Stomach (tissue), 9 donors: ENCODE measurements around the gene A4GALT. TPM values are rescaled to one million over a fixed set of nuclear protein-coding genes. Genes with fewer than 3 reads are reported as not detected.

ENCODE experiments used
- DNase-seq, 2 donors: peaks; one replicate each; pipeline versions ENCODE4 v3.0.0 to v3.0.0-alpha.2; 2013 to 2019
- H3K27ac ChIP-seq, 5 donors: fragments of 200-600 bp in 4 of 5; sonication (generic) in 4 of 5; one replicate each; pipeline ENCODE4 v1.5.1; 2013 to 2019; ENCODE audit warnings: mild to moderate bottlenecking in 1 of 5, moderate library complexity in 1 of 5
- H3K27me3 ChIP-seq, 3 donors: fragments of 200-600 bp; sonication (generic); one replicate each; pipeline ENCODE4 v1.5.1; 2017 to 2019; ENCODE audit warnings: mixed run types in 1 of 3
- H3K36me3 ChIP-seq, 4 donors: fragments of 200-600 bp; sonication (generic); 1 replicate in 3 of 4; 2 replicates in 1 of 4; pipeline ENCODE4 v1.5.1; 2016 to 2019
- H3K4me1 ChIP-seq, 4 donors: fragments of 200-600 bp; sonication (generic); one replicate each; pipeline ENCODE4 v1.5.1; 2016 to 2019
- H3K4me3 ChIP-seq, 4 donors: fragments of 200-600 bp; sonication (generic) in 3 of 4; one replicate each; pipeline ENCODE4 v1.5.1; 2016 to 2019; ENCODE audit warnings: mild to moderate bottlenecking in 1 of 4
- H3K9me3 ChIP-seq, 4 donors: fragments of 200-600 bp; sonication (generic); one replicate each; pipeline ENCODE4 v1.5.1; 2016 to 2019
- CTCF ChIP-seq, 7 experiments: fragments of 450-650 bp in 4 of 7; fragments of 200-600 bp in 3 of 7; sonication (generic) in 3 of 7; IDR thresholded peaks; one replicate each; pipeline ENCODE4 v1.5.1; 2016 to 2019; ENCODE audit warnings: antibody characterized with exemption in 7 of 7, control low read depth in 2 of 7, mild to moderate bottlenecking in 1 of 7
- EP300 ChIP-seq: sonication (generic); formaldehyde crosslinking; IDR thresholded peaks from one replicate; pipeline ENCODE4 v1.6.1; 2017; ENCODE audit warnings: antibody characterized with exemption
- POLR2A ChIP-seq, 4 donors: fragments of 450-650 bp; IDR thresholded peaks; one replicate each; pipeline ENCODE4 v1.6.1; 2016; ENCODE audit warnings: antibody characterized with exemption in 4 of 4, control low read depth in 2 of 4, mild to moderate bottlenecking in 1 of 4, moderate library complexity in 1 of 4
- POLR2AphosphoS5 ChIP-seq, 3 donors: sonication (generic); formaldehyde crosslinking; IDR thresholded peaks; one replicate each; pipeline ENCODE4 v1.6.1; 2016; ENCODE audit warnings: antibody characterized with exemption in 3 of 3
- WGBS, 5 donors: extraction: QIAGEN DNeasy Blood & Tissue Kit in 3 of 5; methylation state at CpG; one replicate each; pipeline versions ENCODE4 v1.1.5 to v1.1.7; 2013 to 2018; 5-methylcytosine and 5-hydroxymethylcytosine counted together
- intact Hi-C: fragments of 100-400 bp; cut with DNase I; formaldehyde crosslinking; loops from one replicate; pipeline ENCODE4 v1.15.1; 2023; ENCODE audit warnings: low total_unique reads
- polyA plus RNA-seq, 3 donors: library from polyadenylated mRNA; stranded (reverse); fragments of 200-250 nt; gene quantifications; one replicate each; pipeline ENCODE4 v1.2.3, GENCODE V29; 2013
- total RNA-seq, 5 donors: library from RNA; depleted of rRNA; stranded (reverse); fragments of >200 nt; gene quantifications; one replicate each; pipeline versions ENCODE4 v1.1.0 to v1.2.3, GENCODE V29; 2014 to 2016
- donor health status: healthy with polysubstance abuse.
- donor health status: Bipolar disorder and iron deficiency.
- donor health status: healthy.

A4GALT gene
- total and polyA plus RNA-seq, 8 donors, result 3.2 to 59.4 (median 17.6) TPM

- intact Hi-C loops, result no loop called here
- H3K9me3 ChIP-seq, result no peaks in the 10 kb centered on the region
- no peak overlapping the region for H3K4me3 ChIP-seq
- 80 to 91% (median 85%) methylated on average over 14 of the region's 14 CpGs for WGBS, 5 donors
- TF ChIP-seq CTCF (IDR thresholded peaks at IDR 0.05), result no peak
- TF ChIP-seq EP300, result no peak
- no peak for TF ChIP-seq POLR2A (IDR thresholded peaks at IDR 0.05)
- TF ChIP-seq POLR2AphosphoS5 (IDR thresholded peaks at IDR 0.05), result no peak
- peaks cover 0 to 7% (median 7%) of the 10 kb centered on the region in 4 donors for H3K36me3 ChIP-seq
- peak overlapping the region; percentile 42 to 91 (median 90) for H3K27ac ChIP-seq
- peak in 1 of 2 donors; percentile 16 for DNase-seq
- peaks cover 53 to 90% (median 73%) of the 10 kb centered on the region in 4 donors for H3K4me1 ChIP-seq
- no peaks in the 10 kb centered on the region for H3K27me3 ChIP-seq
Observed at GRCh38 chr22:42686756-42687491, 33.7 kb downstream of the A4GALT start.

- WGBS, 5 donors, result 23 to 37% (median 24%) methylated on average over 5 of the region's 5 CpGs
- peak; percentile 49 to 77 for DNase-seq
- no peak overlapping the region for H3K4me3 ChIP-seq
- TF ChIP-seq EP300, result no peak
- TF ChIP-seq POLR2AphosphoS5 (IDR thresholded peaks at IDR 0.05), result no peak
- H3K4me1 ChIP-seq, result peaks cover 53 to 87% (median 71%) of the 10 kb centered on the region in 4 donors
- intact Hi-C loops, result no loop called here
- H3K36me3 ChIP-seq, result peaks cover 0 to under 1% (median under 1%) of the 10 kb centered on the region in 4 donors
- H3K27me3 ChIP-seq, result no peaks in the 10 kb centered on the region
- peak overlapping the region; percentile 42 to 91 (median 90) for H3K27ac ChIP-seq
- no peaks in the 10 kb centered on the region for H3K9me3 ChIP-seq
Observed at GRCh38 chr22:42685941-42686653, 34.6 kb downstream of the A4GALT start.

GRCh38 chr22:42684462-42685195, 36.0 kb downstream of the A4GALT start:
- intact Hi-C loops, result no loop called here
- no peak for DNase-seq
- Histone ChIP-seq H3K4me3 (no peak overlapping the region), H3K9me3 (no peaks in the 10 kb centered on the region), H3K27ac (peak overlapping the region in 4 of 5 donors; percentile 87 to 91 (median 90)), H3K36me3 (no peaks in the 10 kb centered on the region), H3K4me1 (peaks cover 53 to 83% (median 70%) of the 10 kb centered on the region in 4 donors), H3K27me3 (no peaks in the 10 kb centered on the region)
- WGBS, 5 donors, result 74 to 88% (median 77%) methylated on average over 10 to 11 of the region's 11 CpGs
- TF ChIP-seq EP300 (no peak), POLR2A (IDR thresholded peaks at IDR 0.05) (no peak), CTCF (IDR thresholded peaks at IDR 0.05) (no peak), POLR2AphosphoS5 (IDR thresholded peaks at IDR 0.05) (no peak)

GRCh38 chr22:42683578-42684283, 36.9 kb downstream of the A4GALT start:
- TF ChIP-seq CTCF (IDR thresholded peaks at IDR 0.05), result no peak
- TF ChIP-seq POLR2AphosphoS5 (IDR thresholded peaks at IDR 0.05), result peak in 1 of 3 donors; percentile 26
- no peak for TF ChIP-seq EP300
- TF ChIP-seq POLR2A (IDR thresholded peaks at IDR 0.05), result no peak
- intact Hi-C loops, result no loop called here
- H3K4me1 ChIP-seq, result peaks cover 48 to 75% (median 62%) of the 10 kb centered on the region in 4 donors
- no peaks in the 10 kb centered on the region for H3K36me3 ChIP-seq
- H3K27me3 ChIP-seq, result no peaks in the 10 kb centered on the region
- H3K4me3 ChIP-seq, result no peak overlapping the region
- 43 to 64% (median 56%) methylated on average over 8 of the region's 8 CpGs for WGBS, 5 donors
- peak in 1 of 2 donors; percentile 81 for DNase-seq
- peaks cover 0 to 3% (median 1%) of the 10 kb centered on the region in 4 donors for H3K9me3 ChIP-seq
- peak overlapping the region in 4 of 5 donors; percentile 87 to 91 (median 90) for H3K27ac ChIP-seq
